CD4-positive, alpha-beta T cell treated with Interleukin-10 for 1 hour (primary cell): ENCODE data around the gene SULT1C4.

Experiments
- DNase-seq: peaks from one replicate; pipeline ENCODE4 v3.0.0-alpha.2; 2020

Gene SULT1C4

GRCh38 chr2:108376774-108377173 lies 980 bp upstream of the SULT1C4 start:
- DNase-seq, result no peak

- no peak for DNase-seq
These were observed 353 bp upstream of the SULT1C4 start for GRCh38 chr2:108377401-108377800.

- no peak for DNase-seq
These were observed 1.1 kb downstream of the SULT1C4 start for GRCh38 chr2:108378851-108379250.

- DNase-seq, result no peak
These were observed 4.4 kb downstream of the SULT1C4 start for GRCh38 chr2:108382196-108382595.

GRCh38 chr2:108383146-108383830 lies 5.5 kb downstream of the SULT1C4 start:
- no peak for DNase-seq

- no peak for DNase-seq
These were observed 7.1 kb downstream of the SULT1C4 start for GRCh38 chr2:108384662-108385393.

- no peak for DNase-seq
These were observed 7.8 kb downstream of the SULT1C4 start for GRCh38 chr2:108385411-108386071.

GRCh38 chr2:108388045-108388444 lies 10.3 kb downstream of the SULT1C4 start:
- DNase-seq, result no peak

- DNase-seq, result no peak
These were observed 12.6 kb downstream of the SULT1C4 start for GRCh38 chr2:108390340-108390739.

- DNase-seq, result no peak
These were observed 14.3 kb downstream of the SULT1C4 start for GRCh38 chr2:108392029-108392428.

GRCh38 chr2:108393197-108393596 lies 15.4 kb downstream of the SULT1C4 start:
- DNase-seq, result no peak

- DNase-seq, result no peak
These were observed 17.4 kb downstream of the SULT1C4 start for GRCh38 chr2:108395155-108395554.

GRCh38 chr2:108396845-108397244 lies 19.1 kb downstream of the SULT1C4 start:
- no peak for DNase-seq

- no peak for DNase-seq
These were observed 21.7 kb downstream of the SULT1C4 start for GRCh38 chr2:108399479-108399878.

- no peak for DNase-seq
These were observed 24.0 kb downstream of the SULT1C4 start for GRCh38 chr2:108401800-108402199.

GRCh38 chr2:108403494-108403893 lies 25.7 kb downstream of the SULT1C4 start:
- DNase-seq, result no peak

GRCh38 chr2:108404784-108405397 lies 27.1 kb downstream of the SULT1C4 start:
- no peak for DNase-seq

GRCh38 chr2:108407864-108408729 lies 30.3 kb downstream of the SULT1C4 start:
- DNase-seq, result no peak

- no peak for DNase-seq
These were observed 32.0 kb downstream of the SULT1C4 start for GRCh38 chr2:108409768-108410167.

GRCh38 chr2:108412995-108413710 lies 35.4 kb downstream of the SULT1C4 start:
- DNase-seq, result no peak

- DNase-seq, result no peak
These were observed 35.9 kb downstream of the SULT1C4 start for GRCh38 chr2:108413711-108414095.
